ENCODE measurements around the gene TBC1D4.

GRCh38 chr13:75324413-75324940 lies 157.5 kb downstream of the TBC1D4 start:
- TF ChIP-seq CTCF (IDR thresholded peaks at IDR 0.05), result no peak
- no peak for TF ChIP-seq POLR2A (IDR thresholded peaks at IDR 0.05)
